Coronary artery (tissue), 2 donors: ENCODE measurements around the gene ZIM2.
A peak's percentile ranks its signal among the peaks of the same experiment; 100 is the strongest.

Experiments
- DNase-seq: peaks from one replicate; pipeline ENCODE4 v3.0.0-alpha.2; 2017; ENCODE audit warnings: low spot score
- H3K27ac ChIP-seq, 2 donors: fragments of 200-600 bp; sonication (generic); one replicate each; pipeline ENCODE4 v1.5.1; 2016 to 2019
- H3K4me3 ChIP-seq: fragments of 200-600 bp; sonication (generic); 2 replicates; pipeline ENCODE4 v1.5.1; 2016; ENCODE audit warnings: mild to moderate bottlenecking, moderate library complexity
- TF ChIP-seq, protein P1 (sequence below): fragments of 200-600 bp; sonication (generic); IDR thresholded peaks from one replicate; pipeline ENCODE4 v1.5.1; 2019; ENCODE audit warnings: antibody characterized with exemption

The ZIM2 gene

DNA sequence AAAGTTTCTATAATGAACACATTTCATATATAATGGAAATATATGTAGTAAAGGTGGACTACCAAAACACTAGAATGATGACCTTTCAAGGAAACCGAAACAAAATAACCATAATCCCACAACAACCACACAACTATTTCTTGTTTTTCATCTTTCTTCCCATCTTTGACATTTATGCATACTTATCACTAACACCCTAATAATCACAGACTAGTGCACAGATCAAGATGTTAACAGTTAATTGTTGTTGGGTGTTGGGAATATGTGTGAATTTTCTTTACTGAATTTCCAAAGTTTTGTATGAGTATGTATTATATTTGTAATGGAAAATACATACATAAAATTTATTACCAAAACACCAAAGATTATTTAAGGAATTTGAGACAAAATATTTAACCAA lies 30.3 kb downstream of the ZIM2 start:
- TF ChIP-seq, protein P1, sequence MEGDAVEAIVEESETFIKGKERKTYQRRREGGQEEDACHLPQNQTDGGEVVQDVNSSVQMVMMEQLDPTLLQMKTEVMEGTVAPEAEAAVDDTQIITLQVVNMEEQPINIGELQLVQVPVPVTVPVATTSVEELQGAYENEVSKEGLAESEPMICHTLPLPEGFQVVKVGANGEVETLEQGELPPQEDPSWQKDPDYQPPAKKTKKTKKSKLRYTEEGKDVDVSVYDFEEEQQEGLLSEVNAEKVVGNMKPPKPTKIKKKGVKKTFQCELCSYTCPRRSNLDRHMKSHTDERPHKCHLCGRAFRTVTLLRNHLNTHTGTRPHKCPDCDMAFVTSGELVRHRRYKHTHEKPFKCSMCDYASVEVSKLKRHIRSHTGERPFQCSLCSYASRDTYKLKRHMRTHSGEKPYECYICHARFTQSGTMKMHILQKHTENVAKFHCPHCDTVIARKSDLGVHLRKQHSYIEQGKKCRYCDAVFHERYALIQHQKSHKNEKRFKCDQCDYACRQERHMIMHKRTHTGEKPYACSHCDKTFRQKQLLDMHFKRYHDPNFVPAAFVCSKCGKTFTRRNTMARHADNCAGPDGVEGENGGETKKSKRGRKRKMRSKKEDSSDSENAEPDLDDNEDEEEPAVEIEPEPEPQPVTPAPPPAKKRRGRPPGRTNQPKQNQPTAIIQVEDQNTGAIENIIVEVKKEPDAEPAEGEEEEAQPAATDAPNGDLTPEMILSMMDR, result no peak
- H3K4me3 ChIP-seq, result no peak overlapping the region
- no peak for DNase-seq
- H3K27ac ChIP-seq, result no peak overlapping the region

DNA sequence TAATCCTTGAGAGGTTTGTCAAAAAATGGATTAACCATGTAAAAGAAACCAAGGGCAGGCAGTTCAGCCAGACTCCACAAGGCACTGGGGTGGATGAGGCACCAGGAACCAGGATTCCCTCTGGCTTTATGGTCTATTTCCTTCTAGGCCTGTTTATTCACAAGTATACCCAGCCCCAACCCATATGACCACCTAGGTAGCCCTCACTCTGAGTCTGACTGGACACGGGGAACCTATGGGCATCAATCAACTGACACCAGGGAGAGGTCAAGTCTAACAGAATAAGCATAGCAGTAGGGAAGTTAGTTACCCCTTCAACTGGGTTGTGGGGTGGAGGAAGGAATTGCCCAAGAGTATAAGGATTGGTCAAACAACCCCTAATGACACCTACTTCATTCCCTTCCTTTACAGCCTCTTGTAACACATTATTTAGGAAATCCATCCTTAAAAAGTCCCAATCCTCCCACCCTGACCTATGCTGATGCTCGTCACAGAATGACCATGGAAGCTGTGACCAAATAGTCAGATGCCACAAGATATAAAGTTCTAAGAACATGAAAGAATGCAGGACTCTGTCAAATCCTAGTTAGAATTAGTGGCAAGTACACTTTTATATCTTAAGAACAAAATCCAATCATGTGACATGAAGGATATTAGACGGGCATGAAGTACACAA lies 31.7 kb downstream of the ZIM2 start:
- no peak for DNase-seq
- Histone ChIP-seq H3K27ac (no peak overlapping the region), H3K4me3 (no peak overlapping the region)
- TF ChIP-seq, protein P1, result no peak

DNA sequence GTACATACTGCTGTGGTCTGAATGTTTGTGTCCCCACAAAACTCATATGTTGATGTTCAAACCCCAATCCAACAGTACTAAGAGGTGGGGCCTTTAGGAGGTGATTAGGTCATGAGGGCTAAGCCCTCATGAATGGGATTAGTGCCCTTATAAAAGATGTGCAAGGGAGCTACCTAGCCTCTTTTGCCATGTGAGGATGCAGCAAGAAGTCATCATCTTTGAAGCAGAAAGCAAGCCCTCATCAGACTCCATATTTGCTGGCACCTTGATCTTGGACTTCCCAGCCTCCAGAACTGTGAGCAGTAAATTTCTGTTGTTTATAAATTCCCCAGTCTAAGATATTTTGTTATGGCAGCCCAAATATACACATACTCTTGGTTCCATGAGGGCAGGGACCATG lies 33.9 kb downstream of the ZIM2 start:
- no peak overlapping the region for H3K27ac ChIP-seq
- TF ChIP-seq, protein P1, result no peak
- no peak overlapping the region for H3K4me3 ChIP-seq
- DNase-seq, result no peak

DNA sequence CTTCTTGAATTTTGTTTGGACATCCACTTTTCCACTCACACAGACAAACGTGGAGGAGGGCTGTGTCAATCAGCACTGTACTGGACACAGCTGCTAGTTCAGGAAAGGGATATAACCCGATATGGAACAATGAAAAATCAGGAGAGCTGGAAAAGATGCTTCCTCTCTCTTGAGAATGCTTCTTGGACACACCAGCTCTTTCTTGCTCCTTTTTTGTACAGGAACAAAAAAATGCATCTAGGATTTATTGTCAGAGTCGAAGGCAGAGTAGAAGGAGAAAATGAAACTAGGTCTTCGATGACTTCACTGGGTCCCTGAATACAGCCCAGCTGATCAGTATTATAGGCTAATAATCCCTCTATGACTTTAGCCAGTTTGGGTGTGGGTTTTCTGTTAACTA lies 62.2 kb downstream of the ZIM2 start:
- Histone ChIP-seq H3K27ac (no peak overlapping the region), H3K4me3 (no peak overlapping the region)
- DNase-seq, result no peak
- TF ChIP-seq, protein P1, result no peak

DNA sequence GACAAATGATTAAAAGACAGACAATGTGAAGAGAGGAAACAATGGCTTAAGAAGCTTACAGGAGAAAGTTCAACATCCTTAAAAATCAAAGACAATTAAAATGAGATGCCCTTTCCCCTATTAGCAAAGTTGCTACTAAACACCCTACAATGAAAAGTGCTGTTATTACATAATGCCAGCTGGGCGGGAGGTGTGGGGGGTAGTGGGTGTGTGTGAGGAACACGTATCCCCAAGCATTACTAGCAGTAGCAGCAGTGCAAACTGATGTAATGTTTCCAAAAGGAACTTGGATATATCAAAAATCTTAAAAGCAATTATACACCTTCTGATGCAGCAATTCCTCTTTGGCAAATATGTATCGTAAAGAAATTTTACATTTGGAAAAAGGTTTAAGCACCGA lies 70.9 kb downstream of the ZIM2 start:
- TF ChIP-seq, protein P1, result no peak
- Histone ChIP-seq H3K27ac (no peak overlapping the region), H3K4me3 (no peak overlapping the region)
- no peak for DNase-seq

DNA sequence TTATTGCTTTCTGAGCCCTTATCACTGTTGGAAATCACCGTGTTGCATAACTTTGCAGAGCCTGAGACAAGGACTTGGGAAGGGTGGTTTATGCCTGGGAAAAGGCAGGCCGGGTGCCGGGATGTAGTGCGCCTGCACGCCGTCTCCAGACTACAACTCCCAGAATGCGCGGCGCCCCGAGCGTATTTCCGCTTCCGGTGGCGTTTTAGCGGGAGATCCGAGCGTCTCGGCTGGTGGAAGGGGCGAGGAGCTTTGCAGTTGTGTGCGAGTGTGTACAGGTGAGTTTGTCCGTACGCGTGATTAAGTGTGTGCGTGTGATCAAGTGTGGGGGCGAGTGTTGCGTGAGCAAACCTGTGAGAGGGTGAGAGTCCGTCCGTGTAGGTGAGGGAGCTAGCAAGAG lies 75.4 kb downstream of the ZIM2 start:
- TF ChIP-seq, protein P1, result no peak
- Histone ChIP-seq H3K4me3 (peak overlapping the region; percentile 79), H3K27ac (no peak overlapping the region)
- DNase-seq, result no peak

DNA sequence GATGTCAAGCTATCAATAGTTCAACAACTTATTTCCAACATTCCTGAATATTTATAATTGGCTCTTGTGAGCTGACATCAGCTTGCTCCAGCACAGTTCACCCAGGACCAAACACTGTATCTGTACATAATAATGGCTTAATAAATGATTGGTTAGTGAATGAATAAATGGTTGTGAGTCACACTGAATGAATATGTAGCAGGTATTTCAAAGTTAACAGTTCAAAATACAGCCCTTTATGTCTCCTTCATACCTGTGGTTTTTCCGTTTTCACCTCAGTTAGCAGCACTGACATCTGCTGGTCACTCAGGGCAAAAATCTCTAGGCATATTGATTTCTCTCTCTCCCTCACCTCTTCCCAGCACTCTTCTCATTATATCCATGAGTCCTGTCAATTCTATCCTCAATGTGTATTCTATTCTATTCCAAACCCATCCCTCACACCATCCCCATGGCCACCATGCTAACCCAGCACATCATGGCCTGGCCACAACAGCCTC lies 76.3 kb downstream of the ZIM2 start:
- DNase-seq, result no peak
- TF ChIP-seq, protein P1, result no peak
- H3K4me3 ChIP-seq, result peak overlapping the region; percentile 79

More for the DNA sequence above, 76.3 kb downstream of the ZIM2 start:
- no peak overlapping the region for H3K27ac ChIP-seq
